CD4-positive, alpha-beta T cell (primary cell): Measurements from ENCODE around the gene ATXN3. TPM values are rescaled to one million over a fixed set of nuclear protein-coding genes. Genes with fewer than 3 reads are reported as not detected.

Experiments used
- ATAC-seq: fragments of 200-7000 bp; cut with Tn5 transposase; one replicate; pipeline ENCODE4 v1.10.0; 2022; ENCODE audit warnings: mild to moderate bottlenecking; ENCODE audit not compliant: poor library complexity
- CTCF ChIA-PET: fragments of 350-600 bp; sonication (Branson Sonifier 250); formaldehyde crosslinking; loops from one replicate; lab custom pipeline; 2021; ENCODE audit warnings: antibody characterized with exemption, inconsistent platforms; lab: Charles Lee
- POLR2A ChIA-PET: fragments of 350-600 bp; sonication (Branson Sonifier 250); formaldehyde crosslinking; loops from one replicate; lab custom pipeline; 2021; ENCODE audit warnings: antibody characterized with exemption, inconsistent platforms; lab: Charles Lee
- DNase-seq, 14 experiments: peaks; one replicate each; pipeline ENCODE4 v3.0.0-alpha.2; 2013 to 2020; ENCODE audit warnings: mixed read lengths in 2 of 14
- H3K27ac ChIP-seq, 2 donors: one replicate each; pipeline versions ENCODE4 v1.5.1 to v1.7.0; 2013; ENCODE audit warnings: low read length in 2 of 2, low read depth in 1 of 2, mild to moderate bottlenecking in 1 of 2
- H3K27me3 ChIP-seq, 2 experiments: 1 replicate in 1 of 2; 2 replicates in 1 of 2; pipeline versions ENCODE4 v1.6.1 to v1.7.0; 2013; ENCODE audit warnings: low read length in 2 of 2, control low read depth in 1 of 2, mild to moderate bottlenecking in 1 of 2, moderate library complexity in 1 of 2; ENCODE audit not compliant: insufficient read depth in 2 of 2, control insufficient read depth in 1 of 2
- H3K36me3 ChIP-seq: one replicate; pipeline ENCODE4 v1.6.1; 2013; ENCODE audit warnings: low read length, control low read depth; ENCODE audit not compliant: insufficient read depth
- H3K4me1 ChIP-seq: one replicate; pipeline ENCODE4 v1.6.1; 2013; ENCODE audit warnings: low read length, control low read depth; ENCODE audit not compliant: insufficient read depth
- H3K4me3 ChIP-seq: one replicate; pipeline ENCODE4 v1.5.1; 2013; ENCODE audit warnings: mild to moderate bottlenecking, low read length, moderate library complexity
- H3K9me3 ChIP-seq, 2 experiments: 1 replicate in 1 of 2; 2 replicates in 1 of 2; pipeline versions ENCODE4 v1.6.1 to v1.7.0; 2013; ENCODE audit warnings: low read length in 2 of 2, mild to moderate bottlenecking in 2 of 2, control low read depth in 1 of 2, moderate library complexity in 1 of 2; ENCODE audit not compliant: control insufficient read depth in 1 of 2, insufficient read depth in 1 of 2
- H3K27ac Mint-ChIP-seq: one replicate; pipeline ENCODE4 v1.8.0; 2020; ENCODE audit warnings: mixed read lengths
- H3K27me3 Mint-ChIP-seq: one replicate; pipeline ENCODE4 v1.8.0; 2021; ENCODE audit warnings: mixed read lengths
- H3K36me3 Mint-ChIP-seq: one replicate; pipeline ENCODE4 v1.8.0; 2021; ENCODE audit warnings: low read depth, mixed read lengths
- H3K4me1 Mint-ChIP-seq: one replicate; pipeline ENCODE4 v1.8.0; 2021; ENCODE audit warnings: low read depth, mixed read lengths
- H3K4me3 Mint-ChIP-seq: one replicate; pipeline ENCODE4 v1.8.0; 2020; ENCODE audit warnings: mild to moderate bottlenecking, mixed read lengths
- H3K9me3 Mint-ChIP-seq: one replicate; pipeline ENCODE4 v1.8.0; 2020; ENCODE audit warnings: mixed read lengths
- intact Hi-C, 2 experiments: fragments of 100-400 bp; cut with DNase I in 1 of 2; cut with micrococcal nuclease in 1 of 2; formaldehyde crosslinking; loops; one replicate each; pipeline versions ENCODE4 v1.15.1 to v1.9.0; 2023 to 2025; cut with DNase I, micrococcal nuclease
- total RNA-seq, 174 experiments: library from RNA in 2 of 174; stranded (reverse) in 2 of 174; gene quantifications; one replicate each; pipeline ENCODE4 v1.2.3 and lab custom pipeline; 2021 to 2026
- TF ChIP-seq, protein P1 (sequence below): fragments of 200-600 bp; IDR thresholded peaks from one replicate; pipeline ENCODE4 v1.8.0; 2022; ENCODE audit warnings: antibody characterized with exemption, mild to moderate bottlenecking

The ATXN3 gene
- total RNA-seq, 2 experiments from 2014 or later: 21.5 to 22.1 TPM

DNA sequence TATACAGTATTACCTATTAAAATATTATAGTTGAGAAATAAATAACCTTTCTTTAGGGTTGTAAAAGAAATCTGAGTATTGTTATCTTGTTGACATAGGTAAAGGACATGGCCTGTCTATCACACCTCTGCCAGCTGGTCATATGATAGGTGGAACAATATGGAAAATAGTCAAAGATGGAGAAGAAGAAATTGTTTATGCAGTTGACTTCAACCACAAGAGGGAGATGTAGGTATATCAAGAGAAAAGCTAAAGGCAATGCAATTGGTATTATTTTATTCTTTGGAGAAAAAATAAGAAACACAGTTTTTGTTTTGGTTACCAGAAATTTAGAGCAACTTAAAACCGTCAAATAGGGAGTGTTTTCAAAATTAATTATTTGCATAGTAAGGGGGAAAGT is 28.9 kb upstream of the ATXN3 start:
- Mint-ChIP-seq H3K36me3 (peaks cover 74% of the 10 kb centered on the region), H3K4me3 (no peak overlapping the region), H3K9me3 (no peaks in the 10 kb centered on the region), H3K27ac (no peak overlapping the region), H3K4me1 (no peaks in the 10 kb centered on the region), H3K27me3 (no peaks in the 10 kb centered on the region)
- no peaks in the 10 kb centered on the region for H3K27me3 ChIP-seq
- ATAC-seq (no peak), DNase-seq (peak in 3 of 14 experiments; percentile 31 to 40 (median 33))
- H3K9me3 ChIP-seq: no peaks in the 10 kb centered on the region
- POLR2A ChIA-PET: interaction anchor here (0.9 to 1.3 kb wide), 2 partner anchors 12 to 13 kb away, joined by 3 read pairs; partner anchors contain the start of gene CPSF2
- intact Hi-C loops: loop anchor here (1.0 to 5.0 kb wide), 5 partner anchors 468 to 647 kb away; no protein-coding TSS in a partner anchor
- no peaks in the 10 kb centered on the region for H3K4me1 ChIP-seq
- no peak overlapping the region for H3K4me3 ChIP-seq
- H3K27ac ChIP-seq: no peak overlapping the region
- H3K36me3 ChIP-seq: peaks cover 73% of the 10 kb centered on the region
- TF ChIP-seq, protein P1, sequence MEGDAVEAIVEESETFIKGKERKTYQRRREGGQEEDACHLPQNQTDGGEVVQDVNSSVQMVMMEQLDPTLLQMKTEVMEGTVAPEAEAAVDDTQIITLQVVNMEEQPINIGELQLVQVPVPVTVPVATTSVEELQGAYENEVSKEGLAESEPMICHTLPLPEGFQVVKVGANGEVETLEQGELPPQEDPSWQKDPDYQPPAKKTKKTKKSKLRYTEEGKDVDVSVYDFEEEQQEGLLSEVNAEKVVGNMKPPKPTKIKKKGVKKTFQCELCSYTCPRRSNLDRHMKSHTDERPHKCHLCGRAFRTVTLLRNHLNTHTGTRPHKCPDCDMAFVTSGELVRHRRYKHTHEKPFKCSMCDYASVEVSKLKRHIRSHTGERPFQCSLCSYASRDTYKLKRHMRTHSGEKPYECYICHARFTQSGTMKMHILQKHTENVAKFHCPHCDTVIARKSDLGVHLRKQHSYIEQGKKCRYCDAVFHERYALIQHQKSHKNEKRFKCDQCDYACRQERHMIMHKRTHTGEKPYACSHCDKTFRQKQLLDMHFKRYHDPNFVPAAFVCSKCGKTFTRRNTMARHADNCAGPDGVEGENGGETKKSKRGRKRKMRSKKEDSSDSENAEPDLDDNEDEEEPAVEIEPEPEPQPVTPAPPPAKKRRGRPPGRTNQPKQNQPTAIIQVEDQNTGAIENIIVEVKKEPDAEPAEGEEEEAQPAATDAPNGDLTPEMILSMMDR: peak; percentile 52
- CTCF ChIA-PET: interaction anchor here (0.9 to 1.6 kb wide), 8 partner anchors 10 to 545 kb away, joined by 3 to 7 read pairs (median 3); partner anchors contain the start of genes ATXN3, CPSF2 and NDUFB1

DNA sequence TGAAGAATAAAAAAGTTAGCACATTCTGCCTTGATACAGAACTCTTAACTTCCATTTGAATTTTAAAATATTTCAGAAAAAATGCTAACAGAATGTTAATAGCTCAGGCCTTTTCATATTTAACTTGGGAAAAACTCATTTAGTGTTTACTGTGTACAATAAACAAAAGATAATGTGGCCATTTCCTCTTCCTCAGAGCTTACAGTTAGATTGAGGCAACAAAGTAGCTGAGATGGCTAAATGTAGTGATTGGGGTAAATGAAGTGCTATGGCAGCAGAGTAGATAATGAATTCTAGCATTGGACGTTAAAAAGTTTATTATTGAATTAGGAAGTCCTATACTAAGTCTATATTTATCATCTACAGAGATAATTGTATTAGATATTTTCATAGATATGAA is 28.1 kb upstream of the ATXN3 start:
- Histone ChIP-seq H3K36me3 (peaks cover 76% of the 10 kb centered on the region), H3K4me3 (no peak overlapping the region), H3K27ac (no peak overlapping the region), H3K9me3 (no peaks in the 10 kb centered on the region), H3K27me3 (no peaks in the 10 kb centered on the region), H3K4me1 (no peaks in the 10 kb centered on the region)
- TF ChIP-seq, protein P1: no peak
- no peaks in the 10 kb centered on the region for H3K4me1 Mint-ChIP-seq
- intact Hi-C loops: loop anchor here (2.0 kb wide), 2 partner anchors 470 to 546 kb away; no protein-coding TSS in a partner anchor
- ATAC-seq: no peak
- no peak overlapping the region for H3K4me3 Mint-ChIP-seq
- H3K36me3 Mint-ChIP-seq: peaks cover 82% of the 10 kb centered on the region
- CTCF ChIA-PET: interaction anchor here (1.0 to 4.3 kb wide), 4 partner anchors 12 to 469 kb away, joined by 3 to 13 read pairs (median 4); partner anchors contain the start of genes ATXN3, CPSF2 and NDUFB1
- no peaks in the 10 kb centered on the region for H3K9me3 Mint-ChIP-seq
- POLR2A ChIA-PET: interaction anchor here (0.6 kb wide), 1 partner anchor 13 kb away, joined by 3 read pairs; the partner anchor contains the start of genes CPSF2 and NDUFB1
- no peak for DNase-seq
- no peak overlapping the region for H3K27ac Mint-ChIP-seq
- no peaks in the 10 kb centered on the region for H3K27me3 Mint-ChIP-seq

DNA sequence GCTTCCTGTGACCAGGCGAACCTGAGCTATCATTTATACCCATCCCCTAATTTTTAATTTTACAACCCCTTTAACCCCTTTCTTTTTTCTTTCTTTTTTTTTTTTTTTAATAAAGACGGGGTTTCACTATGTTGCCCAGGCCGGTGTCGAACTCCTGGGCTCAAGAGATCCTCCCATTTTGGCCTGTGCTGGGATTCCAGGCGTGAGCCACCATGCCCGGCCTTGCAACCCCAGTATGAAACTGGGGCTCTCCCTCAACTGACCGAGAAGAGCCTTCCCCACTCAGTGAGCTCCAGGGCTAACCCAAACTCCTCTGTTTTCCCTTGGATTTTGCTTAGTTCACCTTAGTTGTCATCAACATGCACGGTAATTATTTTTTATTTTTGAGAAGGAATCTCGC is 16.4 kb upstream of the ATXN3 start:
- DNase-seq (peak in 1 of 14 experiments; percentile 14), ATAC-seq (no peak)
- intact Hi-C loops: loop anchor here in 1 of 2 experiments (2.0 to 5.0 kb wide), 3 partner anchors 80 to 670 kb away; partner anchors contain the start of gene TRIP11
- H3K4me3 Mint-ChIP-seq: peak overlapping the region; percentile 100
- H3K36me3 Mint-ChIP-seq: peaks cover 32% of the 10 kb centered on the region
- H3K9me3 ChIP-seq: no peaks in the 10 kb centered on the region
- TF ChIP-seq, protein P1: no peak
- H3K4me1 ChIP-seq: peaks cover 39% of the 10 kb centered on the region
- H3K27me3 Mint-ChIP-seq: no peaks in the 10 kb centered on the region
- H3K36me3 ChIP-seq: peaks cover 15% of the 10 kb centered on the region
- no peaks in the 10 kb centered on the region for H3K9me3 Mint-ChIP-seq
- H3K27ac ChIP-seq: peak overlapping the region in 1 of 2 donors; percentile 84
- peak overlapping the region; percentile 100 for H3K4me3 ChIP-seq
- H3K27ac Mint-ChIP-seq: peak overlapping the region; percentile 100
- ChIA-PET POLR2A (interaction anchor here (0.5 to 3.7 kb wide), 9 partner anchors 10 to 671 kb away, joined by 3 to 116 read pairs (median 7); partner anchors contain the start of genes ATXN3, GOLGA5 and TRIP11), CTCF (interaction anchor here (1.3 to 10.5 kb wide), 5 partner anchors 10 to 126 kb away, joined by 3 to 134 read pairs (median 7); partner anchors contain the start of gene ATXN3)
- peaks cover 69% of the 10 kb centered on the region for H3K4me1 Mint-ChIP-seq
- no peaks in the 10 kb centered on the region for H3K27me3 ChIP-seq
